ENCODE data around the gene SNX1. TPM values are rescaled to one million over a fixed set of nuclear protein-coding genes. Genes with fewer than 3 reads are reported as not detected.

SNX1 gene
- total RNA-seq, 3 donors from 2014 or later (not counting 1 experiment from before 2014, with no cell fraction given), result 110 to 141 (median 111) TPM

GRCh38 chr15:64127521-64128270, 31.9 kb downstream of the SNX1 start:
- no peak overlapping the region for H3K4me3 ChIP-seq (ENCODE audit: low read length)
- Mint-ChIP-seq H3K36me3 (peaks cover 22% of the 10 kb centered on the region), H3K4me1 (peaks cover 8 to 11% of the 10 kb centered on the region in 2 donors), H3K4me3 (no peak overlapping the region), H3K27me3 (ENCODE audit: low read depth in 2 of 2) (no peaks in the 10 kb centered on the region), H3K27ac (peak overlapping the region in 1 of 2 donors; percentile 16), H3K9me3 (no peaks in the 10 kb centered on the region)
- no peaks in the 10 kb centered on the region for H3K27me3 ChIP-seq (ENCODE audit: control insufficient read depth, insufficient read depth, low read length)
- no peak overlapping the region for H3K27ac ChIP-seq (ENCODE audit: low read length)
- ATAC-seq (peak in 1 of 3 donors; percentile 36), DNase-seq (no peak)
- 88% methylated on average over 4 of the region's 6 CpGs for WGBS (ENCODE audit: insufficient coverage)
- intact Hi-C loops (cut with micrococcal nuclease), result no loop called here
- H3K36me3 ChIP-seq (ENCODE audit: control insufficient read depth, insufficient read depth, low read length), result peaks cover 86% of the 10 kb centered on the region
- H3K4me1 ChIP-seq (ENCODE audit: control insufficient read depth, insufficient read depth, low read length), result no peaks in the 10 kb centered on the region
- TF ChIP-seq, protein P1, sequence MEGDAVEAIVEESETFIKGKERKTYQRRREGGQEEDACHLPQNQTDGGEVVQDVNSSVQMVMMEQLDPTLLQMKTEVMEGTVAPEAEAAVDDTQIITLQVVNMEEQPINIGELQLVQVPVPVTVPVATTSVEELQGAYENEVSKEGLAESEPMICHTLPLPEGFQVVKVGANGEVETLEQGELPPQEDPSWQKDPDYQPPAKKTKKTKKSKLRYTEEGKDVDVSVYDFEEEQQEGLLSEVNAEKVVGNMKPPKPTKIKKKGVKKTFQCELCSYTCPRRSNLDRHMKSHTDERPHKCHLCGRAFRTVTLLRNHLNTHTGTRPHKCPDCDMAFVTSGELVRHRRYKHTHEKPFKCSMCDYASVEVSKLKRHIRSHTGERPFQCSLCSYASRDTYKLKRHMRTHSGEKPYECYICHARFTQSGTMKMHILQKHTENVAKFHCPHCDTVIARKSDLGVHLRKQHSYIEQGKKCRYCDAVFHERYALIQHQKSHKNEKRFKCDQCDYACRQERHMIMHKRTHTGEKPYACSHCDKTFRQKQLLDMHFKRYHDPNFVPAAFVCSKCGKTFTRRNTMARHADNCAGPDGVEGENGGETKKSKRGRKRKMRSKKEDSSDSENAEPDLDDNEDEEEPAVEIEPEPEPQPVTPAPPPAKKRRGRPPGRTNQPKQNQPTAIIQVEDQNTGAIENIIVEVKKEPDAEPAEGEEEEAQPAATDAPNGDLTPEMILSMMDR (IDR thresholded peaks at IDR 0.05), result no peak
- H3K9me3 ChIP-seq (ENCODE audit: control insufficient read depth, insufficient read depth, low read length), result no peaks in the 10 kb centered on the region

GRCh38 chr15:64130159-64130558, 34.4 kb downstream of the SNX1 start:
- peaks cover 22% of the 10 kb centered on the region for H3K36me3 Mint-ChIP-seq
- Histone ChIP-seq H3K27ac (ENCODE audit: low read length) (no peak overlapping the region), H3K27me3 (ENCODE audit: control insufficient read depth, insufficient read depth, low read length) (no peaks in the 10 kb centered on the region), H3K36me3 (ENCODE audit: control insufficient read depth, insufficient read depth, low read length) (peaks cover 86% of the 10 kb centered on the region), H3K9me3 (ENCODE audit: control insufficient read depth, insufficient read depth, low read length) (no peaks in the 10 kb centered on the region), H3K4me3 (ENCODE audit: low read length) (no peak overlapping the region), H3K4me1 (ENCODE audit: control insufficient read depth, insufficient read depth, low read length) (no peaks in the 10 kb centered on the region)
- ATAC-seq (no peak), DNase-seq (no peak)
- no peak overlapping the region for H3K27ac Mint-ChIP-seq
- no peaks in the 10 kb centered on the region for H3K9me3 Mint-ChIP-seq
- WGBS (ENCODE audit: insufficient coverage), result 100% methylated on average over 3 of the region's 3 CpGs
- intact Hi-C loops (cut with micrococcal nuclease), result no loop called here
- peaks cover 11 to 12% of the 10 kb centered on the region in 2 donors for H3K4me1 Mint-ChIP-seq
- no peaks in the 10 kb centered on the region for H3K27me3 Mint-ChIP-seq (ENCODE audit: low read depth in 2 of 2)
- no peak overlapping the region for H3K4me3 Mint-ChIP-seq
- TF ChIP-seq, protein P1 (IDR thresholded peaks at IDR 0.05), result no peak

GRCh38 chr15:64131547-64131946, 35.8 kb downstream of the SNX1 start:
- no peaks in the 10 kb centered on the region for H3K4me1 ChIP-seq (ENCODE audit: control insufficient read depth, insufficient read depth, low read length)
- no peak overlapping the region for H3K4me3 ChIP-seq (ENCODE audit: low read length)
- peaks cover 84% of the 10 kb centered on the region for H3K36me3 ChIP-seq (ENCODE audit: control insufficient read depth, insufficient read depth, low read length)
- Mint-ChIP-seq H3K27ac (no peak overlapping the region), H3K9me3 (no peaks in the 10 kb centered on the region), H3K4me1 (peaks cover 11 to 12% of the 10 kb centered on the region in 2 donors), H3K36me3 (peaks cover 22% of the 10 kb centered on the region), H3K4me3 (no peak overlapping the region), H3K27me3 (ENCODE audit: low read depth in 2 of 2) (no peaks in the 10 kb centered on the region)
- DNase-seq (no peak), ATAC-seq (no peak)
- over 99% methylated on average over 7 of the region's 7 CpGs for WGBS (ENCODE audit: insufficient coverage)
- TF ChIP-seq, protein P1 (IDR thresholded peaks at IDR 0.05), result no peak
- H3K27me3 ChIP-seq (ENCODE audit: control insufficient read depth, insufficient read depth, low read length), result no peaks in the 10 kb centered on the region
- H3K9me3 ChIP-seq (ENCODE audit: control insufficient read depth, insufficient read depth, low read length), result no peaks in the 10 kb centered on the region
- H3K27ac ChIP-seq (ENCODE audit: low read length), result no peak overlapping the region
- intact Hi-C loops (cut with micrococcal nuclease), result no loop called here

Measured in natural killer cell (primary cell).